GM10248 (cell line): ENCODE measurements around the gene HTR1E.
"Not testable (repeated sequence)": the region's sequence is repeated elsewhere in the genome, so short reads cannot be mapped to it uniquely, and the experiment has no call there.

ENCODE experiments used
- CTCF ChIA-PET: fragments of 300-600 bp; sonication (Branson Sonifier 250); formaldehyde crosslinking; extraction: SDS; loops from one replicate; lab custom pipeline; 2021; ENCODE audit warnings: antibody characterized with exemption; lab: Yijun Ruan, JAX
- POLR2A ChIA-PET: fragments of 350-650 bp; sonication (Branson Sonifier 250); formaldehyde crosslinking; extraction: SDS; loops from one replicate; lab custom pipeline; 2020; ENCODE audit warnings: antibody characterized with exemption; lab: Yijun Ruan, JAX
- DNase-seq: peaks from one replicate; pipeline ENCODE4 v3.0.0; 2012; ENCODE audit errors: extremely low spot score
- CTCF ChIP-seq: IDR thresholded peaks from 2 replicates; pipeline ENCODE4 v1.5.1; 2012; ENCODE audit warnings: mild to moderate bottlenecking, low read depth; ENCODE audit errors: extremely low read depth, missing control alignments, control extremely low read depth

The HTR1E gene

GRCh38 chr6:86969573-86969972 lies 32.2 kb downstream of the HTR1E start:
- CTCF ChIA-PET: interaction anchor here (1.3 kb wide), 1 partner anchor 12 kb away, joined by 3 read pairs; no protein-coding TSS in a partner anchor
- POLR2A ChIA-PET: no interaction called here
- no peak for TF ChIP-seq CTCF

GRCh38 chr6:86973088-86973487 lies 35.8 kb downstream of the HTR1E start:
- CTCF ChIA-PET: interaction anchor here (0.7 kb wide), 1 partner anchor 10 kb away, joined by 3 read pairs; no protein-coding TSS in a partner anchor
- POLR2A ChIA-PET: no interaction called here
- DNase-seq: no peak
- TF ChIP-seq CTCF: no peak

More at GRCh38 chr6:86969573-86969972, 32.2 kb downstream of the HTR1E start:
- no peak for DNase-seq

GRCh38 chr6:86978251-86978650 lies 40.9 kb downstream of the HTR1E start:
- ChIA-PET POLR2A (no interaction called here), CTCF (interaction anchor here (1.0 kb wide), 1 partner anchor 11 kb away, joined by 3 read pairs; no protein-coding TSS in a partner anchor)
- DNase-seq: no peak
- no peak for TF ChIP-seq CTCF

GRCh38 chr6:87001494-87001893 lies 64.2 kb downstream of the HTR1E start:
- POLR2A ChIA-PET: no interaction called here
- CTCF ChIA-PET: interaction anchor here (1.5 kb wide), 1 partner anchor 19 kb away, joined by 3 read pairs; no protein-coding TSS in a partner anchor
- no peak for TF ChIP-seq CTCF
- no peak for DNase-seq

GRCh38 chr6:87002391-87002790 lies 65.1 kb downstream of the HTR1E start:
- CTCF ChIA-PET: interaction anchor here (1.1 kb wide), 1 partner anchor 13 kb away, joined by 3 read pairs; no protein-coding TSS in a partner anchor
- POLR2A ChIA-PET, DNase-seq: not testable (repeated sequence)

- CTCF ChIA-PET, POLR2A ChIA-PET, DNase-seq: not testable (repeated sequence)
Measured at GRCh38 chr6:87006541-87006940, 69.2 kb downstream of the HTR1E start.

GRCh38 chr6:87009581-87009980 lies 72.3 kb downstream of the HTR1E start:
- POLR2A ChIA-PET, DNase-seq, CTCF ChIA-PET: not testable (repeated sequence)

GRCh38 chr6:87012035-87012434 lies 74.7 kb downstream of the HTR1E start:
- CTCF ChIA-PET: no interaction called here
- no peak for DNase-seq
- no peak for TF ChIP-seq CTCF
- POLR2A ChIA-PET: no interaction called here
